Measurements from ENCODE around the gene RSBN1L.

RSBN1L gene

GRCh38 chr7:77734659-77735421, 38.6 kb downstream of the RSBN1L start:
- no peak for DNase-seq

DNA sequence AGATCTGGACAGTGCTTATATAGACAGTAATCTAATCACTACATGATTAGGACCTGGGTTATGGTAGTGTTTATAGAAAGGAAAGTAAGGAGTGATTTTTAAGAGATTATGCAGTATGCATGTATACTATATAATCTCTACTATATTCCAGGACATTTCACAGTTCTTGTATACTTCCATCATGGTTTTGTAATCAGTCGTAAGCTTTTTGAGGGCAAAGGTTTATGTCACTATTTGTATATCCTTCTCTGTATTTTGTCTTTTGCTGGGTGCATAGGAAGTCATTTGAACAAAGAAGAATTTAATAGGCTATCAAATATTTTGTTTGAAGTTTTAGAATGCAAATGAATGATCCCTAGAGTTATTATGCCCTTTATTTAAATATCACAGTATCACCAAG, 39.2 kb downstream of the RSBN1L start:
- DNase-seq, result no peak

DNA sequence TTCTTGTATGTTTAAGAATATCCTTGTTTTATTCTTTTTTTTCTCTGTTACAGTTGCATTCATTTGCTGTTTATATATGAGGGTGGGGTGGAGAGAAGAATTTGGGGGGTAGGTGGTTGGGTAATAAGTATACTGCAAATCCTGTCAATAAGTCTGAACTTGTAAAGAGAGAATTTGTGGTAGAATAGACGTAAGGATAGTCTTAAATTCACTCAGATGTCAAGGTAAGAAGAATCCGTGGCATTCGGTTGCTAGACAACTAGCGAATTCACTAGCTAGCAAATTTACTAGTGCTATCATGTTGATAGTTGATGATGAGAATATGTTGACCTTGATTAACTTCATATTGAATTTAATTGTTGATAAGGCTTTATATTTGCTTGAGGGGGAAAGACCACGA, 40.7 kb downstream of the RSBN1L start:
- no peak for DNase-seq

DNA sequence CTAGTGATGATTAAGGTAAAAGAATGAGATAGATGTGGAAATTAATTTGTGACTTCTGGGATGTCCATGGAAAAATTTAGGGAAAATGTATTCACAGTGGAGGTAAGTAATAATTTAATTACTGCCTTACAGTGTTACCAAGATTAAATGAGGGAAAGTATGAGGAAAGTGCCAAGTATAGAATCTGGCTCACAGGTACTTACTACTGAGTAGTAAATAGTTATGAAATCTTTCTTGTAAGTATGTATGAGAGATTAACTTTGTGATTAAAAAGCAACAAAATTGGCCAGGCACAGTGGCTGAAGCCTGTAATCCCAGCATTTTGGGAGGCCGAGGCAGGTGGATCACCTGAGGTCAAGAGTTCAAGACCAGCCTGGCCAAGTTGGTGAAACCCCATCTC, 42.1 kb downstream of the RSBN1L start:
- no peak for DNase-seq

GRCh38 chr7:77738871-77739270, 42.6 kb downstream of the RSBN1L start:
- no peak for DNase-seq

DNA sequence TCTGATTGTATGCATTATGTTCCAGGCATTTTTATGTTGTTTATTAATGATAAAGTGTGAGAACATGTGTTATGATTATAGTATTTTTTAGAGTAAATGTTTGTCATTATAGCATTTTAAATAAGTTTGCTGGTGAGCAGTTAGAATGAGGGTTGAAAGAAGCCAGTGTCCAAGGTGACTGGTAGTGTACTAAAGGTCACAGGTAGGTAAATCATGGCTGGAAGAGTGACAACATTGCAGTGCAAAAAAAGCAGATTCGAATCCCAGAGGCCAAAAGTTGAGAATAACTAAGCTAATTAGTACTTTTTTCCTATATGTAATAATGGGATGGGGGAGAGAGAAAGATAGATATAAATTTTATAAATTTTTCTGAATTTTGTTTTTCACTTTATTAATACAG, 44.0 kb downstream of the RSBN1L start:
- no peak for DNase-seq

DNA sequence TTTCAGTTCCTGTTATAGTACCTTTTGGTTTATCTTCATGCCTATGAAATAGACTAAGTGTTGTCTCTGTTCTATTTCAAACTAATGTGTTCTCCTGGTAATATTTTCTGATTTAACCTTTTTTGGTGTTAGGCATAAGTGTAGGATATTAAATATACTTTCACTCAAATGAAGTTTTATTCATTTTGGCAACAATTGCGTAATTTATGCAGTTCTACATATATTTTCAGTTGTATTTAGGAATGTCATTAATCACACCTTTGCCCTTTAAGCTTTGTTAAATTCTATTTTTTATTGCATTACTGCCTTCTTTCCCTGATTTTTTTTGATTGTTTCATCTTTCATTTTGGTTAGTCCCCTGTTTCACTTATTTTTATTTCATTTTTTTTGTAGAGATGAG, 47.3 kb downstream of the RSBN1L start:
- DNase-seq, result no peak

DNA sequence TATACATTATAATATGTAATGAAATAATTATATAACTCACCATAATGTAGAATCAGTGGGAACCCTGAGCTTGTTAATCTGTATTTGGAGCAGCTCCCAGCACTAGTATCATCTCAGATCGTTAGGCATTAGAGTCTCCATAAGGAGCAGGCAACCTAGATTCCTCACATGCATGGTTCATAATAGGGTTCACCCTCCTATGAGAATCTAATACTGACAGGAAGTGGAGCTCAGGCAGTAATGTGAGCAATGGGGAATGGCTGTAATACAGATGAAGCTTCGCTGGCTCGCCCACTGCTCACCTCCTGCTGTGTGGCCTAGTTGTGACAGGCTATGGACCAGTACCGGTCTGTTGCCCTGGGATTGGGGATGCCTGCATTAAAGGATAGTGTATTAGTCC, 49.5 kb downstream of the RSBN1L start:
- no peak for DNase-seq

GRCh38 chr7:77746164-77746823, 50.0 kb downstream of the RSBN1L start:
- no peak for DNase-seq

DNA sequence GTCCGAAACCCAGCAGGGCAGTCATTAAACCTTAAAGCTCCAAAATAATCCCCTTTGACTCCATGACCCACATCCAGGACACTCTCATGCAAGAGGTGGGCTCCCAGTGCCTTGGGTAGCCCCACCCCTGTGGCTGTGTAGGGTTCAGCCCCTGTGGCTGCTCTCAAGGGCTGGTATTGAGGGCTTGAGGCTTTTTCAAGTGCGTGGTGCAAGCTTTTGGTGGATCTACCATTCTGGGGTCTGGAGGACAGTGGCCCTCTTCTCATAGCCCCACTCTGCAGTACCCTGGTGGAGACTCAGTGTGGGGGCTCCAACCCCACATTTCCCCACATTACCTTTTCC, 50.5 kb downstream of the RSBN1L start:
- DNase-seq, result no peak

DNA sequence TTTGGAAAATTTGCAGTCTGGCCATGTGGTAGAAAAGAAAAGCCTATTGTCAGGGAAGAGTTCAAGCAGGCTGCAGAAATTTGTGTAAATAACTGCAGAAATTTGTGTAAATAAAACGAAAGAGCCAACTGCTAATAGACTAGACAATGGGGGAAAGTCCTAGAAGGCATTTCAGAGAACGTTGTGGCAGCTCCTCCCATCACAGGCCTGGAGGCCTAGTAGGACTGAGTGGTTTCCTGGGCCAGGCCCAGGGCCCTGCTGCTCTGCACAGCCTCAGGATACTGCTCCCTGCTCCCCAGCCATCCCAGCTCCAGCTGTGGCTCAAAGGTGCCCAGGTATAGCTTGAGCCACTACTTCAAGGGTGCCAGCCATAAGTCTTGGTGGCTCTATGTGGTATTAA, 50.9 kb downstream of the RSBN1L start:
- no peak for DNase-seq

- DNase-seq, result no peak
Measured at GRCh38 chr7:77747718-77748117, 51.5 kb downstream of the RSBN1L start.

DNA sequence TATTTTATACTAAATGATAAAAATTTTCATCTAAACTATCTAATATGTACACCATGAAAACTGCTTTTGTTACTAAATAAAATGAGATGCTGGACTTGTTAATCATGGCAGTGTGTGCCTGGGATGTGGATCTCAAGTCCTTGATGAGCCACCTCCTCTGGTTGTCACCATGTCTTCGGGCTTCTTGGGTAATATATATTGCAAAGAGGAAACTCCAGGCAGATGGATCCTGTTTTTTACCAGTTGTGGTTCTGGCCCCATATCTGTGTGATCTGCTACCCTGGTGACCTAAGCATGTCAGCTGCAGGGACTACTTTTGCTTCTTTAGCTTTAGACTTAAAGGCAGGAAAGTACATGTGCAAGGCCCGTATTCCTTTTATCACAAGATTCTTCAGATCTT, 55.8 kb downstream of the RSBN1L start:
- DNase-seq, result no peak

DNA sequence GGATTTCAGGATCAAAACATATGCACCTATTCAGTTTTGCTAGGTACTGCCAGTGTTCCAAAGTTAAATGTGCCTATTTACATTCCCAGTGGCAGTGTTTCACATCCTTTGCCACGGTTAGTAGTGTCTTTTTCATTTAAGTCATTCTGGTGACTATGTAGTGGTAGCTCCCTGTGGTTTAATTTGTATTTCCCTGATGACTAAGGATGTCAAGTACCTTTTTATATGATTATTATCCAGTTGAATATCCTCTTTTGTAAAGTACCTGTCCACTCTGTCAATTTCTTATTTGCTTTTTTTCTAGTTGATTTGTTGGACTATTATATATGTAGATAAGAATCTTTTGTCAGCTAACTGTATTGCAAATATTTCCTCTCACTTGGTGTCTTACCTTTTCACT, 56.9 kb downstream of the RSBN1L start:
- no peak for DNase-seq

DNA sequence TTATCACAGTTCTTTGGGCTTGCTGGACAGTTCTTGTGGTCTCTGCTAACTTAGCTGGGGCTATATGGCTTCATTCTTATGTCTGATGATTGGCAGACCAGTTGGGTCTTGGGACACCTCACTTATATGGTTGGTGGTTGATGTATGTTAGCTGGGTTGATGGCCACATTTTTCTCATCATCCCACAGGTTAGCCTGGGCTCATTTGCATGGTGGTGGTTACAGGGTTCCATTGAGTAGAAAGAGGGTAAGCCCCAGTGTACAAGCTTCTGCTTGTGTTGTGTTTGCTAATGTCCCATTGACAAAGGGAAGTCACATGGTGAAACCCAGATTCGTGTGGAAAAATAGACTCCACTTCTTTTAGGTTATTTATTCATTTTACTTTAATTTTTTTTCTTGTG, 61.3 kb downstream of the RSBN1L start:
- no peak for DNase-seq

GRCh38 chr7:77759294-77759889, 63.1 kb downstream of the RSBN1L start:
- DNase-seq, result no peak

- no peak for DNase-seq
Measured at GRCh38 chr7:77760809-77761453, 64.7 kb downstream of the RSBN1L start.

- no peak for DNase-seq
Measured at GRCh38 chr7:77765481-77765880, 69.2 kb downstream of the RSBN1L start.

DNA sequence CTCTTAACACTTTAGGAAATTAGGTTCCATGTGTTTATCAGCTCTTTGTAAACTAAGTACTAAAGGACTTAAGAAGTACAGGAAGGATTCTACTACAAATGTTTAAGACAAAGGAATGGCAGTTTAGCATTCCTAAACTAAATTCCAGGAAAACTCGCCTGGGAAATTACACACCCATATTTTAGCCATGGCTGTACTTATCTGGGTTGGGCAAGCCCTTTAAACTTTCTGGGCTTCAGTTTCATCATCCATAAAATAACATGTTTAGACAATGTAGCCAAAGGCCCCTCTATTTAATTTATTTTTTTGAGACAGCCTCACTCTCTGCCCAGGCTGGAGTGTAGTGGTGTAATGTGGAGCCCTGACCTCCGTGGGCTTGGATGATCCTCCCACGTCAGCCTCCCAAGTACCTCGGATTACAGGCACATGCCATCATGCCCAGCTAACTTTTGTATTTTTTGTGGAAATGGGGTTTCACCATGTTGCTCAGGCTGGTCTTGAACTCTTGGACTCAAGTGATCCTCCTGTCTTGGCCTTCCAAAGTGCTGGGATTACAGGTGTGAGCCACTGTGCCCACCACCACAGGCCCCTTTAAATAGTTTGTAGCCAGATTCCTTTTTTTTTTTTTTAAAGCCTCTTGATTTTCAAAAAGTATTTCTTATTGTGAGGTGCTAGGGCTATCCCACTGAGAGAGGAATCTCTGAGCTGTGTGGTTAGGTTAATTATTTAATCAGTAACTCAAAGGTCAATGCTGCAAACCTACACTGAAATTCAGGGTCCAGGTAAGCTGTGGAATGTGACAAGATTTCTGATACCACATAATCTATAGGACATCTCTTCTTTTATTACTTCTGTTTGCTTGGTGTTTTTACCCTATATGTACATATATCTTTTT, 69.9 kb downstream of the RSBN1L start:
- no peak for DNase-seq

DNA sequence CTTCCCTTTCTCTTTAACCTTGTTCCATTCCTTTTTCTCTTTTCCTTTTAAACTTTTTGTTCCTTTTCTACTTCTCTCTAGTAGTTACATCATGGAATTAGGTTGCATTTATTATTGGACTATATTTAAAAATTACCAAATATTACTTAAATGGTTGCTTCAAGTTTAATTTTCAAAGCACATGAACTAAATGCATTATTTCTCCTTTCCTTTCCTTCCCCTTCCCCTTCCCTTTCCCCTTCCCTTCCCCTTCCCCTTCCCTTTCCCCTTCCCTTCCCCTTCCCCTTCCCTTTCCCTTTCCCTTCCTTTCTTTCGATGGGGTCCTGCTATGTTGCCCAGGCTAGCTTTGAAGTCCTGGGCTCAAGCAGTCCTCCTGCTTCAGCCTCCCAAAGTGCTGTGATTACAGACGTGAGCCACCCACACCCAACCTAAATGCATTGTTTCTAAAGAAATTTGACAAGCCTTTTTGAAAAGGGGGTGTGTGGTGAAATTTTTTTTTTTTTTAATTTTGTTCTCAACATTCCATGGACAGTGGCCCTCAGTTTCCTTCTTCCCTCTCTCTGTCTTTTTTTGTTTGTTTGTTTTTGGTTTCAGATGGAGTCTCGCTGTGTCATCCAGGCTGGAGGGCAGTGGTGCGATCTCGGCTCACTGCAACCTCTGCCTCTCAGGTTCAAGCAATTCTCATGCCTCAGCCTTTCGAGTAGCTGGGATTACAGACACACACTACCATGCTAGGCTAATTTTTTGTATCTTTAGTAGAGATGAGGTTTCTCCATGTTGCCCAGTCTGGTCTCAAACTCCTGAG, 70.7 kb downstream of the RSBN1L start:
- DNase-seq, result no peak

GRCh38 chr7:77770316-77770715, 74.1 kb downstream of the RSBN1L start:
- DNase-seq, result no peak

DNA sequence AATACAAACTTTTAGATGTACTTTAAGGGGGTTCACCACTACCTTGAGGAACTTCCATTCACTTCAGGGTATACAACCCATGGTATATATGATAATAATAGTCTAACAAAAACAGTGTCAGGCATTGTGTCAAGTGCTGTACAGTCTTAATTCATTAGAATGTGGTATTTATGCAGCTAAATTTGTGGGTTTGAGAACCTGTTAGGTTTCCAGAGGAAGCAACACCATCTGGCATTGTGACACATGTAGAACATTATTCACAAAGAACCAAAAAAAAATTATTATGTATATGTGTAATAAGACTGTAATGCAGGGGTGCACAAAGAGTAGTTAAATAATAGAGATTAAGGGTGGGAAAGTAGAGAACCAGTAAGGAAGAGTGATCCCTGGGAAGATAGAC, 75.6 kb downstream of the RSBN1L start:
- DNase-seq, result no peak

Measured in cortex of kidney (tissue), 1 donor.